ENCODE measurements around the gene ZNF362.
"Not testable (repeated sequence)": the region's sequence is repeated elsewhere in the genome, so short reads cannot be mapped to it uniquely, and the experiment has no call there.

The ZNF362 gene, protein sequence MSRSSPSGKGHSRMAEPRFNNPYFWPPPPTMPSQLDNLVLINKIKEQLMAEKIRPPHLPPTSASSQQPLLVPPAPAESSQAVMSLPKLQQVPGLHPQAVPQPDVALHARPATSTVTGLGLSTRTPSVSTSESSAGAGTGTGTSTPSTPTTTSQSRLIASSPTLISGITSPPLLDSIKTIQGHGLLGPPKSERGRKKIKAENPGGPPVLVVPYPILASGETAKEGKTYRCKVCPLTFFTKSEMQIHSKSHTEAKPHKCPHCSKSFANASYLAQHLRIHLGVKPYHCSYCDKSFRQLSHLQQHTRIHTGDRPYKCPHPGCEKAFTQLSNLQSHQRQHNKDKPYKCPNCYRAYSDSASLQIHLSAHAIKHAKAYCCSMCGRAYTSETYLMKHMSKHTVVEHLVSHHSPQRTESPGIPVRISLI

DNA sequence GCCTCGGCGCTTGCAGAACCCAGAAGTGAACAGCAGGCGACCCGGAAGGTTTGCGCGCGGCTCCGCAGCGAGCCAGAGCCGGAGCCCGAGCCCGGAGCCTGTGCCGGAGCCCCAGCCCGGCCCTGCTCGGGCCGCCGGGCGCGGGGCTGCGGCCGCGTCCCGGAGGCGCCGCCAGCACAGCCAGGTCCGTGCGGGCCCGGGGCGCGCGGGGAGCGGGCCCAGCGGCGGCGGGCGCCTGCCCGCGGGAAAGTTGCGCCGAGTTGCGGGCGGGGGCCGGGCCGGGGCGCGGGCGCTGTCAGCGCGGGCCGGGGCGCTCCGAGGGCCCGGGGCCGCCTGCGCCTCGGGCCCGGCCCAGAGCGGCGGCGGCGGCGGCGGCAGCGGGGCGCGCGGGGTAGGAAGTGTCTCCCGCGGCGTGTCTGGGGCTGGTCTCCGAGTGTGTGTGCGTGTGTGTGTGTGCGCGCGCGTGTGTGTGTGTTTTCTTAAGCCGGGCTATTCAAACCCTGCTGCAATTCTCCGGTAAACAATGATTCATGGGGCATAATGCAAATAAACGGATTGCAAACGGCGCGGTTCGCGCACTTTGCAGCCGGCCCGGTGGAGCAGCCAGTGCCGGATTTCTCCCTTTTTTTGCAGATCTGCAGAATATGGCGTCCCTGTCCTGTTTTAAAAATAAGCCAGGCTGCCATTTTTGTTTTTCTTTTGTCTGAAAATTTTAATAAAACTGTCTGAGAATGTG, at the start of gene ZNF362:
Gene ZNF362 (plus strand): TSS at position 22 of the 736 bp plus-strand sequence. CDS start 14,083 bp downstream, outside the sequence.
- DNase-seq = peak; percentile 22

DNA sequence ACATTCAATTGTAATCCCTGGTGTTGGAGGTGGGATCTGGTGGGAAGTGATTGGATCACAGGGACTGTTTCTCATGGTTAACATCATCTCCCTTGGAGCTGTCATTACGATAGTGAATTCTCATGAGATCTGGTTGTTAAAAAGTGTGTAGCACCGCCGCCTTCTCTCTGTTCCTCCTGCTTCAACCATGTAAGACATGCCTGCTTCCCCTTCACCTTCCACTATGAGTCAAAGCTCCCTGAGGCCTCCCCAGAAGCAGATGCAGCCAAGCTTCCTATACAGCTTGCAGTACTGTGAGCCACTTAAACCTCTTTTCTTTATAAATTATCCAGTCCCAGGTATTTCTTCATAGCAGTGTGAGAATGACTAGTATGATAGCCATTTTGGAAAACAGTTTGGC, 44.3 kb upstream of the ZNF362 start:
- no peak for DNase-seq

DNA sequence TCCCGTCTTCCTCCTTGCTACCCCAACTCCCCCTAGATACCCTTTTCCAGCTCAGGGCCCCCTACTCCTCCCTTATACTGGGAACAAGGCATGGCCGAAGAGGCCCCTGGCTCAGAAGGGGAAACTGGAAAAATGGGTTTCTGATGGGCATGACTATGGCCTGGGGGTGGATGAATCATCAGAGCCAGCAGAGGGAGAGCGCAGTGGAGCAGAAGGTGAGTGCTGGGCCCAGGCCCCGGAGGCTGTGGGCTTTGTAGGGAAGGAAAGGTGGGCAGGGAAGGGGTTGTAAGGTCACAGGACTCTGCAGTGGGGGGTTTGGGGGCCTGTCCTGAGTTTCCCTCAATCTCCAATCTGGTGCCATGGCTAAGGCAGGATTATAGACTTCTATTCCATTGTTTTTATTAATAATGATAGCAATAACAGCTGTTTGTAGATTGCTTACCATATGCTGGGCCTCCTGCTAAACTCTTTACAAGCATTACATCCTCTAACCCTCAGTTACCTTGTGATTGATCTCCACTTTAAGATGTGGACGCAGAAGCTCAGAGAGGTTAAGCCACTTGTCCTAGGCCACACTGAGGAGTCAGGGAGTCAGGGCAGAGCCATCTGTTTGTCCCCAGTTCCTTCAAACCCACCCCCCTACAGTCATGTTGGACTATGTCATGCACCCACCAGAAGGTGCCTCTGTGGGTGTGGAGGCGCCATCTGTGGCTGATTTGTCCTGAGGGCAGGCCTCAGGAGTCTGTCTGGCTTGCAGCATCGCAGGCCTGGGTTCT, 36.2 kb upstream of the ZNF362 start:
- no peak for DNase-seq

DNA sequence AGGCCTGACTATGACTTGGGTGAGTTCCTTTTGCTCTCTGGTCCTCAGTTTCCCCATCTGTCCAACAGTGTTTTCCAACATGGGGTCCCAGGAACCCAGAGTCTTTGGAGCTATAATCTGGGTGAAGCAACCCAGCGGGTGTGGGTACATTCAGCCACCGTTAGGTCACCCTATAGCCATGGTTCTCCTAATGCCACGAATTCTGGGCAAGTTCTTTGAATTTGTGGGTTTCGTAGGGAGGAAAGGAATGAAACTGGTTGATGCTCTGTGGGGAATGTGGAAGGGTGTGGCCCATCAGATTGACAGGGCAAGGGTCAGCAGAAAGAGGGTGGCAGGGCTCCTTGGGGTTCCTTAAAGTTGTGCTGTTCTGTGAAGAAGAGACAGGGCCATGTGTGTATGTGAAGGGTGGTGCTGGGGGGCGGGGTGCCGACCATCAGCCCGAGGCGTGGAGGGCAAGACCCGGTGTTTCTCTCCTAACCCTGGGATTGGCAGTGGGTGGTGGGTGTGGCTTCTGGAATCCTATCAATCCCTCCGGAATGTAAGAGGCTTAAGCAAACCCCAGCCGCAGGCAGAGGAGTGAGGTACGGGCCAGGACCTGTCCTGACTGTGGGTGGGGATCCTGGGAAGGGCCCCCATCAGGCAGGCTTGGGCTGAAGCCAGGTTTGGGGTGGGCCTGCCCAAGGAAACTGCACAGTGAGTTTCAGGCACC, 35.5 kb upstream of the ZNF362 start:
- DNase-seq = no peak

DNA sequence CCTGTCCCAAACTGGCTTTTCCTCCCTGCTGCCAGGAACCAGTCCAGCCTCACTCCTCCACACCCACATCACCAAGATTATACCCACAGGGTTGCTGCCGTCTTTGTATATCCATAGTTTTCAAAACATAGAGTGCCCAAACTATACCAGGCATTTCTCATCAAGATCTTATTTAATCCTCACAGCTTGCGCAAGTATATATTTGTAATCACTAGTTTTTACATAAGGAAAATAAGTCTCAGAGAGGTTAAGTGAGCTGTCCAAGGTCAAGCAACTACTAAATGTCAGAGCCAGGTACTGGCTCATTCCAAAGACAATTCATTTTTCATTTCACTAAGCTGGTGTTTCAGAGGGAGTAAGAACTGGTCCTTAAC, 34.9 kb upstream of the ZNF362 start:
- no peak for DNase-seq

DNA sequence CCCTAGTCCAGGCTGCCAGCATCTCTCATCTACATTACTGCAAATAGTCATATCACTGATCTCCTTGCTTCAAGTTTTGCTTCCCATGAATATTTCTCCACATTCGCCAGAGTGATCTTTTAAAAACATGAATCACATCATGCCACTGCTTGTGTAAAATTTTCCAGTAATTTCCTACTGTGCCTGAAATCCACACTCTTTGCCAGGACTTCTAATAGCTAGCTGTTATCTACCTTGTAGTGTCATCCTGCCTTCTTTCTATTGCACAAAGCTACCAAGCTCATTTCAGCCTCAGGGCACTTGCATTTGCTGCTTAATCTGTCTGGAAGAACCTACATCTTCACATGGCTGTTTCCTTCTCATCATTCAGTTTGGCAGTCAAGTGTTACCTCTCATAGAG, 33.9 kb upstream of the ZNF362 start:
- DNase-seq = no peak

DNA sequence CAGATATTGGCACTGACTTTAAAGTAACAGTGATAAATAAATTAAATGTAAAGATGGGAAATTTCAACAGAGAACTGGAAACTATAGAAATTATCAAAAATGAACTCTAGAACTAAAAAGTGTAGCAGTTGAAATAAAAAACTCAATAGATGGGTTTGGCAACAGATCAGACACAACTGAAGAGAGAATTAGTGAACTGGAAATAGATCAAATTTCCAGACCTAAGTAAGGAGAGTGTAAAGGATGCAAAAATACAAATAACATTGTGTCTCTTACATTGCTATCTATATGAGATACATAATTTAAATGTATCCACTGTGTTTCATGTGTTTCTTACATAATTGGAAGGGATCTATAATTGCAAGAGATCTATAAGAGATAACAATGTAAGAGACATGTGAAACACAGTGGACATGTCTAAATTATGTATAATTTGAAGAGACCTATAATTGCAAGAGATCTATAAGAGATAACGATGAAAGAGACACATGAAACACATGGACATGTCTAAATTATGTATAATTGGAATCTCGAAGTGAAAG, 32.1 kb upstream of the ZNF362 start:
- DNase-seq = no peak

DNA sequence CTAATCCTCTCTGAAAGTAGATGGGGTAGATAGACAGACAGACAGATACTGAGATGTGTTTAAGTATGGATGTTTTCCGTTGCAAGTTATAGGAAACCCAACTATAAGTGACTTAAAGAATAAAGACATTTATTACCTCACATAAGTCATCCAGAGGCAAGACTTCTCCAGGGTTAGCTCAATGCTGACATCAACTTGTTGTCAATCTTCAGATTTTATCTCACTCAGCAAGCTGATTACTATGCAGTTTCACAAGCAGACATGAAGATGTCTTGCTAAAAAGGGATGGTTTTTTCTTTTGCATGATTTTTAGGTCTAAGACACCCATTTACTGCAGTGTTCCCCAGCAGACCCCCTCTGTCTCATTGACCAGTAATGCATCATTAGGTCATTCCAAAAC, 30.7 kb upstream of the ZNF362 start:
- DNase-seq = no peak

DNA sequence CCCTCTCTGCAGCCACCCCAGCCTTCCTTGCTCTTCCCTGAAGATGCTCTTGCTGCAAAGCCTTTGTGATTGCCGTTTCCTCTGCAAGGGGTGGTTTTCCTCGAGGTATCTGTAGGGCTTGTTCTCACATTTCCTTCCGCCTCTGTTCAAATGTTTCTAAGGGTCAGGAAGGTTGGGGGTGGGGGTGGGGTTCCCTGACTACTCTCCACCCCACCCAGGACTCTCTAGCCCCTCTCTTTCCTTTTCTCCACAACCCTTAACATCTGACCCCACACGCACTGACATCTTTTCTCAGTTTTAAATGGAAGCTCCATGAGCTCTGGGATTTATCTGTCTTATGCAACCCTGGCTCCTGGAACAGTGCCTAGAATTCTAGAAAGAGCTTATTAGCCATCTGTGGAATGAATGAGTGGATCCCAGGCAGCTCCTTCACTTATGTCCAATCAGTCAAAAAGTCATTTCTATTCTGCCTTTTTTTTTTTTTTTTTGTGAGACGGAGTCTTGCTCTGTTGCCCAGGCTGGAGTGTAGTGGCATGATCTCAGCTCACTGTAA, 27.3 kb upstream of the ZNF362 start:
- no peak for DNase-seq

DNA sequence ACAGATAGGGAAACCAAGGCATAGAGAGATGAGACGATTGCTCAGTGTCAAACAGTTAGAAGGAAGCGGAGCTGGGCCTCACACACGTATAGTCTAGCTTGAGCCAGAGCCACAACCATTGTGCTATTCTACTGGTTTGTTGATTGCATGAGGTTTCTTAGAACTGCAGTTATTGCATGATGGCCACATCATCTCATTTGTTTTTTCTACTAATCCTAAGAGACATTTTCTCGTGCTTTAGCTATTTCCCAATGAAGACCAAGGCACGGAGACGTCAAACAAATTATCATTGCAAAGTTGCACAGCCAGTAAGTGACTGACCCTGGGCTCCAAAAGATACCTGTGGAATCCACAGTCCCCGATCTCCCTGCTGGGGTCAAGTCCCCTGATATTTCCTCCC, 25.1 kb upstream of the ZNF362 start:
- DNase-seq = no peak

DNA sequence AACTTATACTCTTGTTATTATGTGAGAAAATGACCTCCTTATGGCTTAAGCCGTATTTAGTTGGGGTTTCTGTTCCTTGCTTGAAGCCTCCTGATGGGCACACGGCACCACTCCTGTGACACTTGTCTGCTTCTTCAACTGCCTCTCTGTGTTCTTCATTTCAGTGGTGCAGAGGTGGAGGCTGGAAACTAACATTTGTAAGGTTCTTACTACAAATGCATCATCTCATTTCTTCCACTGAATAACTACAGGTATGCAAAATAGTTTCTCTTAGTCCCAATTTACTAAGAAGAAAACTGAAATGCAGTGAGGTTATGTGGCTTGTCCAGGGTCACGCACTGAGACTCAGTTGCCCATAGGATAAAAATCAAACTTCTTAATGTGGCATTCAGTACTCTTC, 23.6 kb upstream of the ZNF362 start:
- DNase-seq = no peak

DNA sequence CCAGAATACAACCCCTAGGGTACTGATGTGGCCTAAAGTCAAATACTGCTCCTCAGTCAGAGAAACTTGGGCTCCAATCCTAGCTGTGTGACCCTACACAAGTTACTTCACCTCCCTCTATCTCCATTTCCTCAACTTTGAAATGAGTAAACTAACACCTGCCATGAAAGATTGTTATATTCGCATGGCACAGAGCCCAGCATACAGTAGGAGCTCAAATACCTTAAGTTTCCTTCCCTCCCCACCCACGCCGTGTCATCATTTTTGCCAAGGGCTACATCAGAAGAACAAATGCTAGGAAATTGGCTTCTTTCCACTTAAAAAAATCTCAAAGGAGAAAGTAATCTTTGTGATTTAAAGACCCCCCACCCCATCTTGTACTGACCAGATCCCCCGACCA, 22.2 kb upstream of the ZNF362 start:
- no peak for DNase-seq

DNA sequence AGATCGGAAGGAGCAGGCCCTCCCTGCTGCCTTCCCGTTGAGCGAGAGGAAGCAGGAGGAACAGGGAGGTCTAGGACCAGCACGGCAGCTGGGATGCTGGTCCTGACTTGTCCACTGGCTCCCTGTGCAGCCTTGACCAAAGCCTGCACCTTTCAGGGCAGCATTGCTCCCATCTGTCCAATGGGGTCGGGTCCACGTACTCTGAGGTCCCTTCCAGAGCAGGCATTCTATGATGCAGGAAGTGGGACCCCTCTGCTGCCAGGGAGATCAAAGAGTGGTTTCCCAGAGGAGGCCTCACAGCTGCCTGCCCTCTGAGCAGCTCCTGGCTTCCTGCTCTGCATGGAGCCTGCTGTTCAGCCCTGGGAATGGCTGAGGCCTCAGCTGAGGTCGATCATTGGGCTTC, 21.7 kb upstream of the ZNF362 start:
- no peak for DNase-seq

DNA sequence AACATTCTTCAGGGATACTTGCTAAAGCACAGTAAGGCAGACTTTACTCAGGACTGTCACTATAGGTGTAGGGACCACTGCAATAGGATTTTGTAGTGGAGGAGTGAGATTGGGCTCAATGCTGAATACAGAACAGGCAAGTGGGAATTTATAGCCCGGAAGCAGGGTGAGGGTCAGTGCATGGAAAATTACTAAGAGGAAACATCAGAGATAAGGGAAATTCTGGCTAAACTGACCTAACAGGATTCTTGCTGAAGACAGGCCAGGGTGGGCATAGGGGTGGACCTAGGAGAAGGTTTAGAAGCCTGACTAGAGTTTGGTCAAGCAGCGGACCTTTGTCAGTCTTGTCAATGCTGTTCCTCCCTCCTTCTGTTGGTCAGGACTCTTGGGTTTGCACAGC, 20.8 kb upstream of the ZNF362 start:
- DNase-seq = no peak

DNA sequence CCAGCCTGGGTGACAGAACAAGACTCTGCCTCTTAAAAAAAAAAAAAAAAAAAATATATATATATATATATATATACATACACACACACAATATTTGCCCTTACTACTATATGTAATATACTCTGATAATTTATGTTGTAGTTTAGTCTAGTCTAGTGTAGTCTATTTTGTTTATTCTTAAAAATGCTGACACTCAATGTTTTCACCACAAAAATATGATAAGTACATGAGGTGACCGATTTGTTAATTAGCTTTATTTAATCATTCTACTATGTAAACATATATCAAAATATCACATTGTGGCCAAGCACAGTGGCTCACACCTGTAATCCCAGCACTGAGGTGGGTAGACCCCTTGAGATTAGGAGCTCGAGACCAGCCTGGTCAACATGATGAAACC, 19.8 kb upstream of the ZNF362 start:
- no peak for DNase-seq

DNA sequence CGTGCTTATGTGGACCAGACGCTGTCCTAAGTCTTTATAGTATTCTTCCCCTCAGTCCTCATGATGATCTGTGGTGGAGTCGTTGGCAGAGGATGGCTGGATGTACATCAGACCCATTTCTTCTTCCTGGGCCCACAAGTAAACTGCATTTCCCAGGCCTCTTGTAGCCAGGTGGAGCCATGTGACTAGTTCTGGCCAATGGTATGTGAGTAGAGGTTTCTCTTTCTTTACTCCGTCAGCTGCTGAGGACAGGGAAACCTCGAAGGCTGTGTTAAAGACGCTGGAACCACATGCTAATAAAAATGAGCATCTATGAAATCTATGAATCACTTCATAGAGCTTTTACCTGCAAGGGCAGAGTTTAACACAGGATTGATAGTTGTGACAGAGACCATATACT, 18.7 kb upstream of the ZNF362 start:
- no peak for DNase-seq

DNA sequence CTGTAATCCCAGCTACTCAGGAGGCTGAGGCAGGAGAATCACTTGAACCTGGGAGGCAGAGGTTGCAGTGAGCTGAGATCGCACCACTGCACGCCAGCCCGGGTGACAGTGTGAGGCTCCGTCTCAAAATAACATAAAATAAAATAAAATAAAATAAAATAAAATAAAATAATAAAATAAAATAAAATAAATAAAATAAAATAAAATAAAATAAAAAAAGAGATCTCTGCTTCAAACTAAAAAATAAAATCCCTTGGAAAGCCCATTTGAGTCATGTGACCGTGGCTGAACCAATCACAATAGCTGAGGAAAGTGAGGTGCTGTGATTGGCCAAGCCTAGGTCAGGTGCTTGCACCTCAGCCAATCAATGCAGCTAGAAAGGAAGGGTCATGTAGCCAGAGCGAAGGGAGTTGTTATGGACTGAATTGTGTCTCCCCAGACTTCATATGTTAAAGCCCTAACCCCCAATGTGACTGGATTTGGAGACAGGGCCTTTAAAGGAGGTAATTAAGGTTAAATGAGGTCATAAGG, 18.0 kb upstream of the ZNF362 start:
- DNase-seq = not testable (repeated sequence)

DNA sequence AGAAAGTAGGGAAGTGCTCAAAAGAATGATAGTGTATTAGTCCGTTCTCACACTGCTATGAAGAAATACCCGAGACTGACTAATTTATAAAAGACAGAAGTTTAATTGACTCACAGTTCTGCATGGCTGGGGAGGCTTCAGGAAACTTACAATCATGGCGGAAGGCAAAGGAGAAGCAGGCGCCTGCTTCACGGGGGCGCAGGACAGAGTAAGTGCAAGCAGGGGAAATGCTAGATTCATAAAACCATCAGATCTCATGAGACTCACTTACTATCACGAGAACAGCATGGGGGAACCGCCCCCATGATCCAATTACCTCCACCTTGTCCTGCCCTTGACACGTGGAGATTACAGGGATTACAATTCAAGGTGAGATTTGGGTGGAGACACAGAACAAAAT, 16.9 kb upstream of the ZNF362 start:
- not testable (repeated sequence) for DNase-seq

DNA sequence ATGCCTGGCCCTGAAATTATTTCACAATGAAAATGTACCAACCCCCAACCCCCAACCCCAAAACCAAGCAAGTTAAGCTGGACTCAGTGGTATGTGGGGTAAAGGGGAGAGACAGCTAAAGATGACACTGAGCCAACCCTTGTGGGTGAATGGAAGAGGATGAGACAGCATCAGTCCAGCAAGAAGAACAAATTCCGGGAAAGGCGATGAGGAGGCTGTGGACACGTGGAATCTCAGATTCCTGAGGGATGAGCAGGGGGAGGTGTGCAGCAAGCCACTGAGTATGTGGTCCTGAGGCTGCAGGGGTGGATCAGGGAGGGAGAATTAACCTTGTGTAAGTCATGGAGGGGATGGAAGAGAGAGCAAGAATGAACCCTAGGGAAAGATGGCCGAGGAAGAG, 14.4 kb upstream of the ZNF362 start:
- no peak for DNase-seq

DNA sequence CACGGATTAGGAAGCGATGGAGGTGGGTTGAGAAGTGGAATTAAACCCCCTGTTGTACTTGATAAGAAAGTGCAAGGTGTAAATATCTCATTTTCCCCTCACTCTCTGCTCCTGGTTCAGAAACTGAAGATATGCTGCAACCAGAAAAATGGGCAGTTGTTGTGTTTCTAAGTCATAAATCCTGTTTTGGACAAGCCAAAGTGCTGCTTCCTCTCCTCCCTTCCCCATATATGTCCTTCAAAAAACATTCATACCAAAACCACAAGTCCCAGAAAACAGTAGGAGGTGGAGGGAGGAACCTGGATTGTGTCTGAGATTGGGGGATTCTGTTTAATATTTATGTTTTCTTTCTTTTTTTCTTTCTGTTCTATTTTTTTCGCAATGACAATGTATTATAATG, 13.6 kb upstream of the ZNF362 start:
- no peak for DNase-seq

DNA sequence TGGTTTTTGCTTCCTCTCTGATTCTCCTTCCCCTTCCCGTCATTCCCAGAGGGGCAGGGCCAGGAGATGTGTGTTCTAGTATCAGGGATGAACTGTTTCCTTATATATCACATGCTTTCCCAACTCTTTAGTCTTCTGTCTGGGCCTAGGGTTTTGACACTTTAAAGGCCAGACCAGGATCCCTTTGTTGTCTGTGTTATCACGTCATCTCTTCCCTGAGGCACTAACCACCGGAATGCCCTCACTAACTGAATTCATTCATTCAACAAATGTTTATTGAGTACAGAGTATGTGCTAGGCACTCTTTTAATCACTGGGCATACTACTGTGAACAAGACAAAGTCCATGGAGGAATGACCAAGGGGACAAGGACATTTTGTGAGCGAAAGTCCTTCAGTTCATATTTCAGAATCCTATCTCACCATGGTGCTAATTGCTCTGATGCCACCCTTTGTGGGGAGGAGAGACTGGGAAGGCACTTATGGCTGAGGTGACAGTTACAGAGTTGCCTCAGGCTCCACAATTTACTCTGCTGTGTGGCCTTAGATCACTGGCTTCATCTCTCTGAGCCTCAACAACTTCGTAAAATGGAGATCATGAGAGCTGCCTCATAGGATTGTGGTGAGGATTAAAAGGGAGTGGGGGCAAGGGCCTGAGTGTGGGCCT, 12.0 kb upstream of the ZNF362 start:
- no peak for DNase-seq

DNA sequence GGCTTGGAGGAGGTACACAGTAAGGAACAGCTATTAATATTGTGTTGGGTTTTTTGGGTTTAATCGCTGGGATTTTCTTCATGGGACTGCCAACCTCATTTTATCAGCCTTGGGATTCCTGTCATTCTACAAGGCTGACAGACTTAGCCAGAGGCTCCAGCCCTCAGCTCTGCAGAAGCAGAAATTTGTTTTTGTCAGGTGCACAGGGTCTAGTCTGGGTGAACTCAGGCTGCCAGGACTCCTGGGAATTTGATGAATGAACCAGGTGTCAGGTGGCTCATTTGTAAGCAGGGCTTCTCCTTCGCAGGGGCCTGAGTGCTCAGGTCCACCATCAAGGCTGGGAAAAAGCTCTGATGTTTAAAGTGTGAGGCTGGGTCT, 11.5 kb upstream of the ZNF362 start:
- no peak for DNase-seq

Measured in NK-92 treated with Interleukin-12 subunit alpha and Interleukin-12 subunit beta, amount 100 ng/mL, for 24 hours (cell line).